ENCODE data around the gene TRDMT1.

Gene TRDMT1, protein sequence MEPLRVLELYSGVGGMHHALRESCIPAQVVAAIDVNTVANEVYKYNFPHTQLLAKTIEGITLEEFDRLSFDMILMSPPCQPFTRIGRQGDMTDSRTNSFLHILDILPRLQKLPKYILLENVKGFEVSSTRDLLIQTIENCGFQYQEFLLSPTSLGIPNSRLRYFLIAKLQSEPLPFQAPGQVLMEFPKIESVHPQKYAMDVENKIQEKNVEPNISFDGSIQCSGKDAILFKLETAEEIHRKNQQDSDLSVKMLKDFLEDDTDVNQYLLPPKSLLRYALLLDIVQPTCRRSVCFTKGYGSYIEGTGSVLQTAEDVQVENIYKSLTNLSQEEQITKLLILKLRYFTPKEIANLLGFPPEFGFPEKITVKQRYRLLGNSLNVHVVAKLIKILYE

GRCh38 chr10:17200912-17201793 is at the start of gene TRDMT1:
Gene TRDMT1, minus strand, starts transcription at chr10:17201672. Its CDS starts 38 bp downstream, at chr10:17201634.
- peak within 1 kb of the TSS; percentile 77 for H3K4me3 ChIP-seq (ENCODE audit: low read length)
- peak; percentile 88 for DNase-seq (ENCODE audit: low read depth)
- TF ChIP-seq, protein P1, sequence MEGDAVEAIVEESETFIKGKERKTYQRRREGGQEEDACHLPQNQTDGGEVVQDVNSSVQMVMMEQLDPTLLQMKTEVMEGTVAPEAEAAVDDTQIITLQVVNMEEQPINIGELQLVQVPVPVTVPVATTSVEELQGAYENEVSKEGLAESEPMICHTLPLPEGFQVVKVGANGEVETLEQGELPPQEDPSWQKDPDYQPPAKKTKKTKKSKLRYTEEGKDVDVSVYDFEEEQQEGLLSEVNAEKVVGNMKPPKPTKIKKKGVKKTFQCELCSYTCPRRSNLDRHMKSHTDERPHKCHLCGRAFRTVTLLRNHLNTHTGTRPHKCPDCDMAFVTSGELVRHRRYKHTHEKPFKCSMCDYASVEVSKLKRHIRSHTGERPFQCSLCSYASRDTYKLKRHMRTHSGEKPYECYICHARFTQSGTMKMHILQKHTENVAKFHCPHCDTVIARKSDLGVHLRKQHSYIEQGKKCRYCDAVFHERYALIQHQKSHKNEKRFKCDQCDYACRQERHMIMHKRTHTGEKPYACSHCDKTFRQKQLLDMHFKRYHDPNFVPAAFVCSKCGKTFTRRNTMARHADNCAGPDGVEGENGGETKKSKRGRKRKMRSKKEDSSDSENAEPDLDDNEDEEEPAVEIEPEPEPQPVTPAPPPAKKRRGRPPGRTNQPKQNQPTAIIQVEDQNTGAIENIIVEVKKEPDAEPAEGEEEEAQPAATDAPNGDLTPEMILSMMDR (IDR thresholded peaks at IDR 0.05; ENCODE audit: insufficient read depth, low read depth, low read length, missing control alignments), result no peak

GRCh38 chr10:17250736-17251135 is 49.3 kb upstream of the TRDMT1 start:
- TF ChIP-seq, protein P1 (IDR thresholded peaks at IDR 0.05; ENCODE audit: insufficient read depth, low read depth, low read length, missing control alignments), result no peak
- DNase-seq (ENCODE audit: low read depth), result no peak
- no peak overlapping the region for H3K4me3 ChIP-seq (ENCODE audit: low read length)

DNA sequence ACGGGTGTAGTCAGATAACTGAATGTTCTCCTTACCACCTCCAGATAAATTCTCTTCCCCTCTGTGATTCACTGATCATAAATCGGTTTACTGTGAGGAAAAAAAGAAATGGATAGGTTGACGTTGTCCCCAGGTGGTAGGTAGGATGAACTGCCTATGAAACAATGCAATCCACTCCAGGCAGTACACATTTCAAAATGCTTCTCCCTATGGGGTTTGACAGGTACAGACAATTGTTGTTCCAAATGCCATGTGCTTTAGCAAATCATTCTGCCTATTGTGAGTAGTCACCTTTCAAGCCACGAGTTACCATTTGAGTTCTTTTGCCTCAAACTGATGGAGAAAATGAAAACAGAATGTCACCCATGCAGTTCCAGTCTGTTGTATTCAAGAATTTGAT is 48.3 kb upstream of the TRDMT1 start:
- DNase-seq (ENCODE audit: low read depth), result peak; percentile 33
- no peak overlapping the region for H3K4me3 ChIP-seq (ENCODE audit: low read length)
- TF ChIP-seq, protein P1 (IDR thresholded peaks at IDR 0.05; ENCODE audit: insufficient read depth, low read depth, low read length, missing control alignments), result peak; percentile 41

DNA sequence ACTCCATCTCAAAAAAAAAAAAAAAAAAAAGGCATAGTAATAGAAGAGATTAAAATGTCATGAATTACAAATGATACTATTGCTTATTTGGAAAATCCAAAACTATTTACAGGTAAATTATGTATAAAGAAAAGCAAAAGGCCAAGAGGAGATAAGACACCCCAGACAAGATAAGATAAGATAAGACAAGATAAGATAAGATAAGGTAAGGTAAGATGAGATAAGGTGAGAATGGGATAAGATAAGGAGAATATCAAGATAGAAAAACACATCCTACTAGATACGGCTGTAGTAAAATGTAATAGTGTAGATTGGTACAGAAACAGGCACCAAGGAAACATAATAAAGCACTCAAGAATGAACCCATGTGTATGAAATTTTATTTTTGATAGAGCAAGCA is 47.5 kb upstream of the TRDMT1 start:
- TF ChIP-seq, protein P1 (IDR thresholded peaks at IDR 0.05; ENCODE audit: insufficient read depth, low read depth, low read length, missing control alignments), result no peak
- H3K4me3 ChIP-seq (ENCODE audit: low read length), result no peak overlapping the region
- no peak for DNase-seq (ENCODE audit: low read depth)

- no peak overlapping the region for H3K4me3 ChIP-seq (ENCODE audit: low read length)
- TF ChIP-seq, protein P1 (IDR thresholded peaks at IDR 0.05; ENCODE audit: insufficient read depth, low read depth, low read length, missing control alignments), result no peak
- no peak for DNase-seq (ENCODE audit: low read depth)
Observed at GRCh38 chr10:17247210-17247609, 45.7 kb upstream of the TRDMT1 start.

GRCh38 chr10:17244700-17245365 is 43.4 kb upstream of the TRDMT1 start:
- no peak for DNase-seq (ENCODE audit: low read depth)
- TF ChIP-seq, protein P1 (IDR thresholded peaks at IDR 0.05; ENCODE audit: insufficient read depth, low read depth, low read length, missing control alignments), result no peak
- H3K4me3 ChIP-seq (ENCODE audit: low read length), result no peak overlapping the region
